ENCODE results near the gene TMEM53. TPM values are rescaled to one million over a fixed set of nuclear protein-coding genes. Genes with fewer than 3 reads are reported as not detected.

TMEM53 gene
- total and polyA plus RNA-seq, 2 donors (not counting 3 experiments of a cell fraction or from before 2014, with no cell fraction given), result 5.3 to 16.5 TPM

- Histone ChIP-seq H3K9me1 (replicated peaks; ENCODE audit: control insufficient read depth, extremely low read depth, insufficient read depth, low read length) (no peaks in the 10 kb centered on the region), H2AFZ (ENCODE audit: low read depth, low read length) (no peak overlapping the region), H4K20me1 (replicated peaks; ENCODE audit: control insufficient read depth, extremely low read depth, insufficient read depth, low read length) (no peaks in the 10 kb centered on the region), H3K4me1 (ENCODE audit: control insufficient read depth, extremely low read depth, insufficient read depth, low read length) (peaks cover 9% of the 10 kb centered on the region), H3K36me3 (ENCODE audit: control insufficient read depth in 2 of 2, extremely low read depth in 1 of 2, insufficient read depth in 2 of 2, low read length in 2 of 2) (peaks cover 7 to 51% of the 10 kb centered on the region in 2 experiments), H3K9ac (replicated peaks; ENCODE audit: extremely low read depth, insufficient read depth, low read length) (no peak overlapping the region), H3K9me3 (replicated peaks; ENCODE audit: control insufficient read depth, insufficient read depth, low read length) (no peaks in the 10 kb centered on the region), H3K4me2 (ENCODE audit: insufficient read depth, low read length) (no peak overlapping the region), H3K27ac (ENCODE audit: insufficient read depth, low read depth, low read length) (no peak overlapping the region), H3K79me2 (ENCODE audit: control insufficient read depth, insufficient read depth, low read length) (peaks cover 21% of the 10 kb centered on the region), H3K27me3 (ENCODE audit: control insufficient read depth in 2 of 2, insufficient read depth in 2 of 2, low read length in 2 of 2) (no peaks in the 10 kb centered on the region), H3K4me3 (replicated peaks in 1 of 3; ENCODE audit: insufficient read depth in 1 of 3, low read depth in 1 of 3, low read length in 3 of 3) (no peak overlapping the region)
- no TSS peak for BruUV-seq (replicated peaks)
- intact Hi-C loops (cut with micrococcal nuclease) (no loop called here), dilution Hi-C loops (cut with MboI; ENCODE audit: extremely low pct_ligation_motif_present, low sequenced_read_pairs) (no loop called here)
- ChIA-PET CTCF (interaction anchor here (1.4 to 4.8 kb wide), 2 partner anchors 16 kb away, joined by 6 to 32 read pairs; no protein-coding TSS in a partner anchor), POLR2A (no interaction called here)
- TF ChIP-seq MYC (IDR thresholded peaks at IDR 0.05; ENCODE audit: low read depth, low read length) (no peak), JUN (IDR thresholded peaks at IDR 0.05; ENCODE audit: borderline replicate concordance, insufficient read depth, insufficient read length, low read depth) (no peak), GATA2 (IDR thresholded peaks at IDR 0.05; ENCODE audit: insufficient read depth, insufficient read length, low read depth, low read length) (no peak), CTCF (IDR thresholded peaks at IDR 0.05; ENCODE audit: extremely low read depth in 1 of 2, insufficient read depth in 1 of 2, low read depth in 1 of 2, low read length in 2 of 2) (no peak), FOS (IDR thresholded peaks at IDR 0.05; ENCODE audit: borderline replicate concordance, insufficient read depth, low read length) (no peak), POLR2A (IDR thresholded peaks at IDR 0.05; ENCODE audit: low read depth, low read length) (no peak), MAX (IDR thresholded peaks at IDR 0.05; ENCODE audit: insufficient read depth, insufficient read length) (no peak), EZH2 (IDR thresholded peaks at IDR 0.05; ENCODE audit: borderline replicate concordance, low read depth, low read length, severe bottlenecking) (no peak), POLR2AphosphoS5 (IDR thresholded peaks at IDR 0.05; ENCODE audit: insufficient read depth, low read depth, low read length) (no peak)
- DNase-seq (ENCODE audit: low read depth, low spot score), result no peak
- no peak for FAIRE-seq
Observed at GRCh38 chr1:44636083-44636687, 38.1 kb downstream of the TMEM53 start.

All from endothelial cell of umbilical vein (primary cell).